GM18505 (cell line): ENCODE data around the gene WSCD1.

Source experiments
- ATAC-seq: cut with Tn5 transposase; IDR thresholded peaks from one replicate; pipeline ENCODE4 v1.9.1; 2021; ENCODE audit not compliant: unreplicated experiment
- POLR2A ChIP-seq: IDR thresholded peaks from 4 replicates; pipeline ENCODE4 v1.6.1; 2011; ENCODE audit warnings: borderline replicate concordance; ENCODE audit not compliant: insufficient read depth, insufficient read length; ENCODE audit errors: extremely low read depth

The WSCD1 gene

DNA sequence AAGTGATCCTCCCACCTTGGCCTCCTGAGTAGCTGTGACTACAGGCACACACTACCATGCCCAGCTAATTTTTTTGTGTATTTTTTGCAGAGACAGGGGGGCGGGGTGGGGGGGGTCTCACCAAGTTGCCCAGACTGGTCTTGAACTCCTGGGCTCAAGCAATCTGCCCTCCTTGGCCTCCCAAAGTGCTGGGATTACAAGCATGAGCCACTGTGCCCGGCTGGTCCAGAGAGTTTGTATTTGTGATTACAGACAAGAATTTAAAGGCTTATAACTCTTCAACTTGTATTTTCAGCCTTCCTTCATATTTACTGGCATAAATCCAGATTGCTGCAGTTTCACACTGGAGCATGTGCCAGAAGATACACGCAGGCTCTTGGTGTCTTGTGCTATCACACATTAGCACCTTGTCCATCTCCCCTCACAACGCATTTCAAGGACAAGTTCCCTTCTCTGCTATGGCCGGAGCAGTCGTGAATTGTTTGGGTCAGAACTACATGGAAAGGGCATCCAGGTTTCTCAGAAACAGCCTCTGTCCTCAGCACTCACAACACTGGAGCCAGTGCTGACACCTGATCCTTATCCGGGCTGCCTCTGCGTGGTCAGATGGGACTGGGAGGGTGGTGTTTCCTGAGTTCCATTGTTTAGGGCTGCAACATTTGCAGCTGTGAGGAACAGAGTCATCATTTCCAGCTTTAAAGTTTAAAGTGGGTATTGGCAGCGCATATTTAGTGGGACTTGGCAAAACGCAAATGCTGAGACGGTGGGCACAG is 28.1 kb downstream of the WSCD1 start:
- ATAC-seq, result no peak
- TF ChIP-seq POLR2A, result no peak

DNA sequence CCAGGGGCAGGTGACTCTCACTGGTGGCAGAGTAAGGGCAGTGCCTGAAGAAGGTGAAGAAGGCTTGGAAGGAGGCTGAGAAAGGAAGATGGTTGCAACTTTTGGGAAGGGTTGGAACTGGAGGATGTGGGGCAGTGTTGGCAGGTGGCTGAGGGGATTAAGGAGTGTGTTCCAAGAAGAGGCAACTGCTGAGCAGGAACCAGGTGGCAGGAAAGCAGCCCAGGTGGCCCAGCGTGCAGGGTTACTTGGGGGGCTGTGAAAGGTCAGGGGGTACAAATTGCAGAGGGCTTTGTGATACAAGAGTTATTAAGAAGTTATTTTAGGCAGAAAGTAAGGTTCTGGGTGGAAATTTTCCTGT is 28.6 kb downstream of the WSCD1 start:
- ATAC-seq, result no peak
- TF ChIP-seq POLR2A, result no peak

DNA sequence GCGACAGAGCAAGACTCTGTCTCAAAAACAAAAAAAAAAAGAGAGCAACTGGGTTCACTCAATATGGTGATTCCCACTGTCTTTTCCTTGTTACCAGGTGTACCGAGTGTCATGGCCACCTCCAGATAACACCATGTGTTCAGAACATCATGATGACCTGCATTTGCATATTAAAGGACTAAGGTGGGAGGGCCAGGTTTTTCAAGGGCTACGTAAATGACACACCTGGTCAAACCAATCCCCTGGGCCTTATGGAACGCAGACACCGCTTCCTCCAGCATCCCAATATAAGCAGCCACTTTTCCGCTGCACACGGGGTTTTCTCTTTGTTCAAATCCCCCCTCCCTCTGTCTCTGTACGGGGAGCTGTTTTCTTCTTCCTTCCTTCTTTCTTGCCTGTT is 29.3 kb downstream of the WSCD1 start:
- no peak for ATAC-seq

DNA sequence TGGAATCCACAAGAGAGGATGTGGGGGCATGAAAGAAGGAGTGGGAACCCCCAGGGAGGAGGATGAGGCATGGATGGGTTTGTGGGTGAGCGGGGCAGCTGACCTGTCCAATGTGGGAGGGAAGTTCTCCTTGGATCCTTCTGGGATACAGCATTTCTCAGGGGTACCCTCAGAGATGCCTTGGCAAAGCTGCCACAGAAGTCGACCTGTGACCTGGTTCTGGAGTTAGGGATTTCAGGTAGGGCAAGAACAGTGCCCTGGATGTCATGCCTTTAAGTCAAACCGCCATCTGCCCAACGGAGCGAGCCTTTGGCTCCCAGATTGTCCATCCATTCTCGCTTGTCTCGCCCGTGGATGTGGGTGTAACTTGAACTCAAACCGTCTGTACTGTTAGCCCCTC is 30.0 kb downstream of the WSCD1 start:
- TF ChIP-seq POLR2A, result no peak
- no peak for ATAC-seq

More for the DNA sequence above, 29.3 kb downstream of the WSCD1 start:
- no peak for TF ChIP-seq POLR2A

DNA sequence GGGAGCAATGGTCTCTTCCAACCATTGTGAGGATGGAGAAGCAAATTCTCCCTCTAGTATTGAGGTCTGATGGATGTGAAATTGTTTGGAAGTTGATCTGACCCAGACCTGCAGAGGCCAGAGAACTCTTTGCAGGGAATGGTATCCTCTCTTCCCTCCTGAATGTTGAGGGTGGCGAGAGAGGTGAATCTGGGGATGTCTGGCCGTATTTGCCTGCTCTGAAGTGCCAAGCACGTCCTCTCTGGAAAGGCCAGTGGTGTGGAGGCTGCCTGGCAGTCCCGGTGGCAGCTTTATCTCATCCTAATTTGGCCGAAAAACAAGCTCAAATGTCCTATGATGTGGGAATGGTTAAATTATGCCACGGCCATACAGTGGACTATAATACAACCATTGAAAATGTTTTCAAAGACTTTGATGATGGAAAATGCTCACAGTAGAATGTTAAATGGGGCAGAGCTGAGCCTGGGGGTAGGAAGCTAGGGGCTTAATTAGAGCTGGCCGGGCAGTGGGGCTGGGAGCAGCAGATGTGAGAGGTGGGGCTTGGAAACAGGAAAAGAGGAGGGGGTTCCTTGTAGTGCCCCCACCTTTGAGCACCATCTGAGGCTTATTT is 30.8 kb downstream of the WSCD1 start:
- TF ChIP-seq POLR2A, result no peak
- no peak for ATAC-seq

DNA sequence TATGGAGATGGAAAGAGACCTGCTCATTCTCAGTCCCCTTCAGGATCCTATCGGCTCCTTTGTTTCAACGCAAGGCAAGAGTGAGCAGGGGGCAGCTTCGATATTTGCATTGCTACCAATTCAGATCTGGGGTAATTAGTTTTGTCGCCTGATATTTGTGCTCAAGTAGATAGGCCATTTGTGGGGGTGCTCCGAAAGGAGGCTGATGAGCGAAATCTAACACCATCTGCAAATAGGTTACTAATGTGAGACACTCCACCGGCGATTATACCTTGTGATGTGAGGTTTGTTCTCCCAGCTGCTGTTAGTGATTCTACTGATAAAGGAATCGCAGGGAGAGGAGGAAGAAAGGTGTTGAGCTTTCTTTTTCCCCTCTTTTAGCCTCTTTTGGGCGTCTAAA is 31.5 kb downstream of the WSCD1 start:
- ATAC-seq, result no peak

DNA sequence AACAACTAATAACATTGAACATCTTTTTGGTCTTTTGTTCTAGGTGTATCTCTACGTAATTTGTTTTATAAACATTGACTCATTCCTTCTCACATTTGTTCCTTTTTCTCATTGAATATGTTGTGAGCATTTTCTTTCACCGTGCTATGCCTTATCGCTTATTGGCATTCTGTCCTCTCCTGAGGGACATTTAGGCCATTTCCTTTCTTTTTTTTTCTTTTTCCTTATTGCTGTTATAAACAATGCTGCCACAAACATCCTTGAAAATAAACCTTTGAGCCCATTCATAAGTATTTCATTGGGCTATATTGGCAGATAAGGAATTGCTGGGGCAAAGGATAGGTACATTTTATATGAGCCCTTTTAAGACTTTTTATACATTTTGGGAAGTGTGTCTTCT is 32.4 kb downstream of the WSCD1 start:
- TF ChIP-seq POLR2A, result no peak
- no peak for ATAC-seq

More for the DNA sequence above, 31.5 kb downstream of the WSCD1 start:
- no peak for TF ChIP-seq POLR2A

DNA sequence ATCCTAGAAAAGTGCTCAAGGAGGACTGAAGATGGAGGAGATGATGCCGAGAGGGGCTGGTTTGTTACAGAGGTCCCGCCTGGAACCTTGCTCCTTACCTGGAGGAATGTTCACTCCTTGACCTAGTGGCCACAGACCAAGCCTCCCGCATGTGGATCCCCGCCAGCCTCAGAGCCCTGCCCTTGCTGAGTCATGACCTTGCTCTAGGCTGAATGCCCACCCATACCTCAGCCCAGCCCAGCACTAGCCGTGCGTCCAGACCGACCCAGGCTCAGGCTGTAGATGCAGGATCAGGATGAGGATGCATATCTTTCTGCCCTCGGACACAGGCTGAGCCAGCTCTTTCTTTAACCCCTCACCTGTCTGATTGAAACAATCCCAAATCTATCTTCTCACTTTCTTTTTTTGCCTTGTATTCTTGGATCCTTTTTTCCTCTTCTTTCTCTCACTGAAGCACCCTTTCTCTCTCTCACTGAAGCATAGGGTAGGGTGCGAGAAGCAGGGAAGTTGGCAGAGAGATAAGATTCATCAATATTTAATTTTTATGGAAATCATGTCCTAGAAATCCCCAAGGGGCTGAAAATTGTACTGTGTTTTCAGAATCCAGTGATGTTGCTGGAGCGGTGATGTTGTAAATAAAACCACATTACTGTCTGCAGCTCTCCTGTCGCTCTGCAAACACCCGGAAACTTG is 34.9 kb downstream of the WSCD1 start:
- no peak for ATAC-seq
- TF ChIP-seq POLR2A, result no peak

DNA sequence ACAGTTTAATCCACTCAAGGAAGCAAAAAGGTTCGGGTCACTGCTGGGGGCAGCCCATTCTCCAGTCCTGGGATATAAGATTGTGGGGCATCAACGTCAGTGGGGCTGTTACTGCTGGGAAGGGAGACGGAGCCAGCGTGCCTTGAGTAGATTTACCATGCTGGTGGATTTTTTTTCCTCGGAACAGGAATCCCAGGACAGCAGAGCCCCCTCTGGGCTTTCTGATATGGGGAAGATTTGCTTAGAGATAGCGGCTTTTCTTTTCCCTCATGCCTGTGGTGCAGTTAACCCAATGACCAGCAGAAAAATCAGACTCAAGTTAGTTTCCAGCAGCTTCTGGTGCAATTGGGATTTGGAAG is 35.4 kb downstream of the WSCD1 start:
- ATAC-seq, result no peak
- TF ChIP-seq POLR2A, result no peak

DNA sequence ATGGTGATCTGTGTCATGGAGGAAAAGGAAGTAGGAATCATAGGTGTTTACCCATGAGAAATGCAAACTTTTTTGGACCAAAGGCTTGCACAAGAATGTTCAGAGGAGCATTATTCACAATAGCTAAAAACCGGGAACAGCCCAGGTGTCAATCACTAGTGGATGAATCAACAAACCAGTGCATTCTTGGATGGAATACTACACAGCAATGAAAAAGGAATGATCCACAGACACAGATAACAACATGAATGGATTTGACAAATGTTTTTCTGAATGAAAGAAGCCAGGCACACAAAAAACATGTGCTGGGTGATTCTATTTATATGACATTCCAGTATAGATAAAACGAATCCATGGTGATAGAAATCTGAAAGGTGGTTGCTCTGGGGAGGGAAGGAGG is 36.0 kb downstream of the WSCD1 start:
- ATAC-seq, result no peak

DNA sequence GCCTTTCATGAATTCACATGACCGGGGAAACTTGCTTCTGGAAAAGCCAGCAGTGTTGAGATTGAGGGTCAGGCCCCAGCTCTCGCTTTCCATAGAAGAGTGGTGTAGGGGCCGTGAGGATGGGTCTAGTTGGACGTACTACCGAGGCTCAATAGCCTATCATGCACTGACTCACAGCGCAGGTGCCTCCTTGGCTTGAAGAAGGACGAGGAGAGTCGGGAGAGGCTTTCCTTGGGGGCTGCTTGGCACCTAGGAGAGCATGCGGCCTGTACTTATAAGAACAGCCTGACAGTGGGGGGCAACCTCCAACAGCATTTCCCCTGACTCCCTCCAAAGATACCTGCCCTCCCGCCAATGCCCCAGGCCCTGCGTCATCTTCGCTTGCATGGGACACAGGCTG is 37.6 kb downstream of the WSCD1 start:
- TF ChIP-seq POLR2A, result no peak
- ATAC-seq, result no peak

More for the DNA sequence above, 36.0 kb downstream of the WSCD1 start:
- TF ChIP-seq POLR2A, result no peak

DNA sequence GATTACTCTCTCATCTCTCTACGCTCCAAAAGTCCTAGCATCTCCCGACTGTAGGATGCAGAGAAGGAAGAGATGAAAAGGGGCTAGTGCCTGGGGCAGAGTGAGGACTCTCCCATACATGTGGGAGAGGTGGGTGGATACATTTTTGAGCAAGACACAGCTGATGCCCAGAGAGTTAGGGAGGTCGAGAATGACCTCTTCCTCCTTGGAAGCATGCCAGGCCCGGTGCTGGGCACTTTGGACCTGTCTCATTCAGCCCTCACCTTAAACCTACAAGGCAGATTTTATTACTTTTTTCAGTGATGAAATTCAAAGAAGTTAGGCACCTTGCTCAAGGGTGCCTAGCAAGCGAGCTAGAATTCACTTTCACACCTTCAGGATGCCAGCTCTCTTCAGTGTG is 38.2 kb downstream of the WSCD1 start:
- ATAC-seq, result no peak
- no peak for TF ChIP-seq POLR2A

DNA sequence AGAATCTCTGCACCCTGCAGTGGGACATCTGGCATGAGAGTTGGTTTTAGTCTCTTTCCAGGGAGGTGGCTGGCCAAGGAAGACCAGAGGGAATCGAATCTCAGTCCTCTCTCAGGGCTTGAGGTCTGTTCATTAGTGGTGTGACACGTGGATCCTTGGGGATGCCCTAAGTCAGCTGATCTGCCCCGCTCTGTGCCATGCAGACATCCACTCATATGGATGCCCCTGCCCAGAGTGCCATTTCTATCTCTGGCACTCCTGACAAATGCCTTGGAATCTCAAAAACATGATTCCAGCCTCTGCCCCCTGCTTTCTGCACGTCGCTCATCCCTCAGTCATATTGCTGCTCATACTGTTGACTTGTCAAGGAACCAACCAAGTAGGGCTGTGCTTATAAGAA is 38.8 kb downstream of the WSCD1 start:
- ATAC-seq, result no peak
- TF ChIP-seq POLR2A, result no peak

DNA sequence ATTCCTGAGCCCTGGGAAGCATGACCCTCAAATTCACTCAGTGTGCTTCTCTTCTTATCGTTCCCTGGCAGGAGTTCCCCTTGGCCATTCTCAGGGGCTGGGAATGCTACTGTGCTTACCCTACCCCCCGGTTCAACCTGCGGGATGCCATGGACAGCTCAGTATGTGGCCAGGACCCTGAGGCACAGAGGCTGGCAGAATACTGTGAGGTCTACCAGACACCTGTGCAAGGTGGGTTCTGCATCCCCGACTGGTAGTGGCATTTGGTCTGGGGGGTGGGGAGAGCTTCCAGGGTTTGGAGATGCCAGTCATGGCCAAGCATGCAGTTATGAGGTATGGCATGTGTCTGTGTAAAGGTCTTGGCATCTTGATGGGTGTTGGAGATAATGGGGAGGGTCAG is 39.4 kb downstream of the WSCD1 start:
- TF ChIP-seq POLR2A, result no peak
- no peak for ATAC-seq
